ENCODE results near the gene NMNAT2. TPM values are rescaled to one million over a fixed set of nuclear protein-coding genes. Genes with fewer than 3 reads are reported as not detected.

The NMNAT2 gene
- total and polyA plus RNA-seq, 2 of the 8 experiments (the other 6 are each of a cell fraction or from before 2014, with no cell fraction given): 6.5 to 20.9 TPM

DNA sequence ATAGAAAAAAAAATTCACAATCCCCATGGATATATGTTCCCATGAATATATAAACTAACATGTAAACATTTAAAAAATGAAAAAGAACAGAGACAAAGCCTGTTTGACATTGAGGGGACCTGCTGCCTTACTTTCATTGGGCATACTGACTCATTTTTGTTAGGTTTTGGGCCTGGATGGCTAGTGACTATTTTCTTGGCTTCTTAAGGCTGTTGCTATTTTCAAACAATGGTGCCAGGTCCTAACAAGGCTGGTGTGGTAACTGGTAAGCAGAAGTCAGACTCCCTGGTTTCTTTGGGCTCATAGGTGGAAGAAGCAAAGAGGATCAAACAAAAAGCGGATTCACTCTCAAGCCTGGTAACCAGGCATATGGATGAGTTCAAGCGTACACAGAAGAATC, 181.1 kb downstream of the NMNAT2 start:
- DNase-seq (ENCODE audit: low read depth in 1 of 2, low spot score in 2 of 2) (no peak), FAIRE-seq (no peak)
- Histone ChIP-seq H2BK120ac (replicated peaks; ENCODE audit: low read depth, low read length) (no peak overlapping the region), H3K79me1 (ENCODE audit: low read depth, low read length) (no peaks in the 10 kb centered on the region), H4K5ac (ENCODE audit: insufficient read length, low read depth, low read length) (no peak overlapping the region), H3K4me3 (ENCODE audit: extremely low read depth in 1 of 4, insufficient read depth in 2 of 4, low read depth in 3 of 4, low read length in 4 of 4) (no peak overlapping the region), H3K9me3 (ENCODE audit: insufficient read depth in 2 of 2, low read depth in 1 of 2, low read length in 1 of 2) (no peaks in the 10 kb centered on the region), H2AFZ (ENCODE audit: low read length) (no peak overlapping the region), H2BK5ac (ENCODE audit: low read depth, low read length) (no peak overlapping the region), H4K8ac (ENCODE audit: extremely low read depth, insufficient read depth, low read length) (no peak overlapping the region), H3K14ac (ENCODE audit: insufficient read length) (no peak overlapping the region), H3K9ac (replicated peaks in 1 of 4; ENCODE audit: extremely low read depth in 1 of 4, low read depth in 3 of 4, low read length in 3 of 4) (no peak overlapping the region), H3K23me2 (ENCODE audit: low read depth, low read length) (no peaks in the 10 kb centered on the region; the same call in 1 of the 2 replicates), H4K91ac (replicated peaks; ENCODE audit: insufficient read length, low read length) (no peak overlapping the region), H3K4me1 (replicated peaks in 1 of 4; ENCODE audit: control insufficient read depth in 3 of 4, insufficient read depth in 4 of 4, low read length in 3 of 4) (peaks cover 7 to 12% (median 10%) of the 10 kb centered on the region in 4 experiments; a peak in 6 of 7 replicates), H2BK15ac (ENCODE audit: low read length) (no peak overlapping the region), H2BK20ac (ENCODE audit: low read length) (no peak overlapping the region), H2AK5ac (ENCODE audit: low read depth, low read length) (no peak overlapping the region), H3K27ac (ENCODE audit: low read depth, low read length) (no peak overlapping the region), H3K56ac (replicated peaks; ENCODE audit: insufficient read length, low read depth, low read length) (no peak overlapping the region), H3K18ac (ENCODE audit: extremely low read depth, low read length) (no peak overlapping the region), H3K4ac (replicated peaks; ENCODE audit: insufficient read length, low read depth, low read length) (no peak overlapping the region), H3K4me2 (ENCODE audit: insufficient read depth in 1 of 2, low read depth in 2 of 2, low read length in 2 of 2) (no peak overlapping the region), H4K20me1 (replicated peaks in 1 of 2; ENCODE audit: control insufficient read depth in 1 of 2, insufficient read depth in 2 of 2, low read length in 2 of 2) (no peaks in the 10 kb centered on the region), H3K36me3 (ENCODE audit: control insufficient read depth in 2 of 4, insufficient read depth in 4 of 4, low read length in 3 of 4) (peaks cover 0 to 3% (median 0%) of the 10 kb centered on the region in 4 experiments; a peak in 1 of 8 replicates), H3K27me3 (replicated peaks in 1 of 4; ENCODE audit: control insufficient read depth in 3 of 4, extremely low read depth in 1 of 4, insufficient read depth in 3 of 4, low read length in 3 of 4) (no peaks in the 10 kb centered on the region), H3K79me2 (ENCODE audit: control insufficient read depth in 1 of 2, insufficient read depth in 2 of 2, low read length in 2 of 2) (no peaks in the 10 kb centered on the region), H2BK12ac (ENCODE audit: low read depth, low read length) (no peak overlapping the region), H3K23ac (ENCODE audit: insufficient read length) (no peak overlapping the region)
- WGBS, 2 experiments (ENCODE audit: extremely low coverage in 1 of 2, insufficient coverage in 1 of 2, insufficient read length in 1 of 2, insufficient replicate concordance in 2 of 2, low coverage in 1 of 2, low lambda C conversion rate in 2 of 2, missing lambda C conversion rate in 1 of 2): 97% methylated on average over 2 of the region's 2 CpGs; no CpG with 5 or more reads in 1 of the 2 experiments
- ChIA-PET CTCF (ENCODE audit: partially characterized antibody) (interaction anchor here (0.9 to 8.7 kb wide), 5 partner anchors 9 to 135 kb away, joined by 3 to 51 read pairs (median 3); no protein-coding TSS in a partner anchor), POLR2A (ENCODE audit: partially characterized antibody) (no interaction called here)
- TF ChIP-seq SIRT6 (IDR thresholded peaks at IDR 0.05; ENCODE audit: low read length) (no peak), CBX5 (IDR thresholded peaks at IDR 0.05; ENCODE audit: low read depth, low read length) (no peak)
